ENCODE data around the gene CPZ.

GRCh38 chr4:8571702-8572685, 20.6 kb upstream of the CPZ start:
- no peak for TF ChIP-seq POLR2A (IDR thresholded peaks at IDR 0.05)
- TF ChIP-seq, protein P1, sequence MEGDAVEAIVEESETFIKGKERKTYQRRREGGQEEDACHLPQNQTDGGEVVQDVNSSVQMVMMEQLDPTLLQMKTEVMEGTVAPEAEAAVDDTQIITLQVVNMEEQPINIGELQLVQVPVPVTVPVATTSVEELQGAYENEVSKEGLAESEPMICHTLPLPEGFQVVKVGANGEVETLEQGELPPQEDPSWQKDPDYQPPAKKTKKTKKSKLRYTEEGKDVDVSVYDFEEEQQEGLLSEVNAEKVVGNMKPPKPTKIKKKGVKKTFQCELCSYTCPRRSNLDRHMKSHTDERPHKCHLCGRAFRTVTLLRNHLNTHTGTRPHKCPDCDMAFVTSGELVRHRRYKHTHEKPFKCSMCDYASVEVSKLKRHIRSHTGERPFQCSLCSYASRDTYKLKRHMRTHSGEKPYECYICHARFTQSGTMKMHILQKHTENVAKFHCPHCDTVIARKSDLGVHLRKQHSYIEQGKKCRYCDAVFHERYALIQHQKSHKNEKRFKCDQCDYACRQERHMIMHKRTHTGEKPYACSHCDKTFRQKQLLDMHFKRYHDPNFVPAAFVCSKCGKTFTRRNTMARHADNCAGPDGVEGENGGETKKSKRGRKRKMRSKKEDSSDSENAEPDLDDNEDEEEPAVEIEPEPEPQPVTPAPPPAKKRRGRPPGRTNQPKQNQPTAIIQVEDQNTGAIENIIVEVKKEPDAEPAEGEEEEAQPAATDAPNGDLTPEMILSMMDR (IDR thresholded peaks at IDR 0.05): no peak
